Activated B cell treated with CpG ODN at 0.5 μM for 24 hours (primary cell): ENCODE data around the gene TFAP2B. TPM values are rescaled to one million over a fixed set of nuclear protein-coding genes. Genes with fewer than 3 reads are reported as not detected.

ENCODE experiments used
- ATAC-seq: fragments of 200-7000 bp; cut with Tn5 transposase; one replicate; pipeline ENCODE4 v1.10.0; 2021; ENCODE audit warnings: low read depth, mild to moderate bottlenecking, moderate library complexity
- CTCF ChIA-PET: fragments of 350-600 bp; sonication (Branson Sonifier 250); formaldehyde crosslinking; loops from one replicate; lab custom pipeline; 2021; ENCODE audit warnings: antibody characterized with exemption; lab: Charles Lee
- POLR2A ChIA-PET: fragments of 350-600 bp; sonication (Branson Sonifier 250); formaldehyde crosslinking; loops from one replicate; lab custom pipeline; 2021; ENCODE audit warnings: antibody characterized with exemption; lab: Charles Lee
- DNase-seq: peaks from one replicate; pipeline ENCODE4 v3.0.0; 2022
- H3K27ac Mint-ChIP-seq: one replicate; pipeline ENCODE4 v1.8.0; 2020; ENCODE audit warnings: mixed read lengths
- H3K27me3 Mint-ChIP-seq: one replicate; pipeline ENCODE4 v1.8.0; 2021; ENCODE audit warnings: mixed read lengths
- H3K36me3 Mint-ChIP-seq: one replicate; pipeline ENCODE4 v1.8.0; 2021; ENCODE audit warnings: low read depth, mixed read lengths
- H3K4me1 Mint-ChIP-seq: one replicate; pipeline ENCODE4 v1.8.0; 2021; ENCODE audit warnings: mixed read lengths
- H3K4me3 Mint-ChIP-seq: one replicate; pipeline ENCODE4 v1.8.0; 2020; ENCODE audit warnings: mild to moderate bottlenecking, mixed read lengths
- H3K9me3 Mint-ChIP-seq: one replicate; pipeline ENCODE4 v1.8.0; 2020; ENCODE audit warnings: mixed read lengths
- CTCF ChIP-seq: fragments of 200-600 bp; IDR thresholded peaks from one replicate; pipeline ENCODE4 v1.8.0; 2022; ENCODE audit warnings: antibody characterized with exemption, mild to moderate bottlenecking
- intact Hi-C: fragments of 100-400 bp; cut with micrococcal nuclease; formaldehyde crosslinking; loops from one replicate; pipeline ENCODE4 v1.15.1; 2024
- total RNA-seq: library from RNA; stranded (reverse); gene quantifications from 2 replicates; pipeline ENCODE4 v1.2.3, GENCODE V29; 2022

The TFAP2B gene
- total RNA-seq, 1 donor from 2014 or later = not detected

- peaks cover 4% of the 10 kb centered on the region for H3K27me3 Mint-ChIP-seq
- no peak overlapping the region for H3K4me3 Mint-ChIP-seq
- no peak overlapping the region for H3K27ac Mint-ChIP-seq
- H3K4me1 Mint-ChIP-seq = no peaks in the 10 kb centered on the region
- H3K9me3 Mint-ChIP-seq = peaks cover under 1% of the 10 kb centered on the region
- no peak for DNase-seq
- no peaks in the 10 kb centered on the region for H3K36me3 Mint-ChIP-seq
- ChIA-PET CTCF (no interaction called here), POLR2A (no interaction called here)
- TF ChIP-seq CTCF = no peak
- intact Hi-C loops = no loop called here
- no peak for ATAC-seq
Measured at GRCh38 chr6:50889935-50890334, 71.3 kb downstream of the TFAP2B start.

GRCh38 chr6:50890579-50890978 lies 71.9 kb downstream of the TFAP2B start:
- H3K27ac Mint-ChIP-seq = no peak overlapping the region
- H3K9me3 Mint-ChIP-seq = peaks cover 2% of the 10 kb centered on the region
- DNase-seq = no peak
- H3K4me3 Mint-ChIP-seq = no peak overlapping the region
- no peaks in the 10 kb centered on the region for H3K4me1 Mint-ChIP-seq
- POLR2A ChIA-PET = no interaction called here
- CTCF ChIA-PET = no interaction called here
- H3K36me3 Mint-ChIP-seq = no peaks in the 10 kb centered on the region
- no peak for ATAC-seq
- intact Hi-C loops = no loop called here
- peaks cover 4% of the 10 kb centered on the region for H3K27me3 Mint-ChIP-seq
- TF ChIP-seq CTCF = no peak

- ATAC-seq (no peak), DNase-seq (no peak)
- H3K4me1 Mint-ChIP-seq = no peaks in the 10 kb centered on the region
- peaks cover 4% of the 10 kb centered on the region for H3K27me3 Mint-ChIP-seq
- H3K9me3 Mint-ChIP-seq = peaks cover 2% of the 10 kb centered on the region
- ChIA-PET POLR2A (no interaction called here), CTCF (no interaction called here)
- H3K27ac Mint-ChIP-seq = no peak overlapping the region
- no peaks in the 10 kb centered on the region for H3K36me3 Mint-ChIP-seq
- no peak for TF ChIP-seq CTCF
- no peak overlapping the region for H3K4me3 Mint-ChIP-seq
- intact Hi-C loops = no loop called here
Measured at GRCh38 chr6:50891290-50891689, 72.6 kb downstream of the TFAP2B start.

Other genes with a start within 250 kb of the TFAP2B start
- not detected in 2 replicates for gene TFAP2D, start 105.3 kb upstream of the TFAP2B start, total RNA-seq